ENCODE measurements around the gene ELF1.
"Not testable (repeated sequence)": the region's sequence is repeated elsewhere in the genome, so short reads cannot be mapped to it uniquely, and the experiment has no call there.

ELF1 gene

GRCh38 chr13:40929883-40930282 is 89.2 kb downstream of the ELF1 start:
- not testable (repeated sequence) for DNase-seq

DNA sequence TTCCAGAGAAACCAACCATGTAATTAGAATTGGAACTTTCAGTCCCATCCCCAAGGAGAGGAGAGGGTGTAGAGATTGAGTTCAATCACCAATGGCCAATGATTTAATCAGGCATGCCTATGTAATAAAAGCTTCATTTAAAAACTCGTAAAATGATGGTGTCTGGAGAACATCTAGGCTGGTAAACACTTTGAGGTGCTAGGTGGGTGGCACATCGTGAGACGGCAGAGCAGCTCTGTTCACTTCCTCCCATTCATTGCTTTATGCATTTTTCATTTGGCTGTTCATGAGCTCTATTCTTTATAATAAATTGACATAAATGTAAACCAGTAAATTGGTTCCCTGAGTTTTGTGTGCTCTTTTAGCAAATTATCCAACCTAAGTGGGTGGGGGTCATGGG is 90.1 kb downstream of the ELF1 start:
- no peak for DNase-seq

DNA sequence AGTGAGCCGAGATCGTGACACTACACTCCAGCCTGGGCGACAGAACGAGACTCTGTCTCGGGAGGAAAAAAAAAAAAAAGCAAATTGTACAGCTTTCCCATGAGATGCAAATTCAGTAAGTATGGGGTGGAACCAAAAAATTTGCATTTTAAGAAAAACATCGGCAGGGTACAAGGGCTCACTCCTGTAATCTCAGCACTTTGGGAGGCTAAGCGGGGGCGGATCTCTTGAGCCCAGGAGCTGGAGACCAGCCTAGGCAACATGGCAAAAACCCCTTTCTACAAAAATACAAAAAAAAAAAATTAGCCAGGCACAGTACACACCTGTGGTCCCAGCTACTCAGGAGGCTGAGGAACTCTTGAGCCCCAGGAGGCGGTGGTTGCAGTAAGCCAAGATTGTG is 91.2 kb downstream of the ELF1 start:
- no peak for DNase-seq

DNA sequence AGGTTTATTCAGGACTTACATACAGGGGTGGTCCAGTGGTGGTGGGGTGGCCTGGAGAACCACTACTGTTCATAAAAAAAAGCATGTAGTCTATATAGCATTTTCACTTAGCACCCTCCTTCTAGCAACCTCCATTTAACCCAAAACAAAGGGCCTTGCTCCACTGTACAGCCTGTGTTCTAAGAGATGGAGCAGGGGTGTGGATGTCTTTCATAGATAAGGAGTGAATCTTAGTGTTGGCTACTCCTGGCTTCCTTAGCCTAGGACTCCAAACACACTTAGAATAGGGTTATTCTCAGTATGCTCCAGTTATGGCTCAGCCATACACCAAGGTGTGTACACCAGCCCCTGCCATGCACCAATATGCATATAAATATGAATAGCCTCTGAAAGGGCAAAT is 95.2 kb downstream of the ELF1 start:
- DNase-seq, result no peak

DNA sequence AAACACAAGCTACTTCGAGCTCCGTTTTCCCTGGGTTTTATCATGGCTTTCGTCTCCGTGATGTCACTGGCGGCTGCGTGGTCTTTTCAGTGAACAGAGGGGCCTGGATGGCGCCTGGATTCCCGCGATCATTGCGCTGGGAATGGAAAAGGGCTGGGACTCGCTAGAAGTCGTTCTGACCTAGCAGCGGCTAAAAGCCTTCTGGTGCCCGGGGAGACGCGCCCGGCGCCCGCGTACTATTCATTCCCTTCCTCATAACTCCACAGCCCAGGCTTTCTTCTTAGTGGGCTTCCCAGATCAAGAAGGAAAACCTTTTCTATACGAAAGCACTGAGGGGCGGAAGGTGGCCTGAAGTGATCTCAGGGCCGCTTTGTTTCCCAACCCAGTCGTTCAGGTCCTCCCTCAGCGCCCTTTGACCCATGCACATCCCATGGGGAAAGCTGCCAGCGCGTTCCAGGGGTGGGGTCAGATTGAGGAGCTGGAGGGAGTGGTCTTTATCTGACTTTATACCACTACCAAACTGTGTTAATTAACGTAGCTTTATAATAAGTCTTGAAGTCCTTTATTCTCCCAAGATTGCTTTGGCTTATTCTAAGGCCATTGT is 96.6 kb downstream of the ELF1 start:
- DNase-seq, result peak; percentile 38

- no peak for DNase-seq
Measured at GRCh38 chr13:40920826-40921225, 98.3 kb downstream of the ELF1 start.

GRCh38 chr13:40919901-40920300 is 99.2 kb downstream of the ELF1 start:
- not testable (repeated sequence) for DNase-seq

- DNase-seq, result no peak
Measured at GRCh38 chr13:40916207-40916998, 102.7 kb downstream of the ELF1 start.

DNA sequence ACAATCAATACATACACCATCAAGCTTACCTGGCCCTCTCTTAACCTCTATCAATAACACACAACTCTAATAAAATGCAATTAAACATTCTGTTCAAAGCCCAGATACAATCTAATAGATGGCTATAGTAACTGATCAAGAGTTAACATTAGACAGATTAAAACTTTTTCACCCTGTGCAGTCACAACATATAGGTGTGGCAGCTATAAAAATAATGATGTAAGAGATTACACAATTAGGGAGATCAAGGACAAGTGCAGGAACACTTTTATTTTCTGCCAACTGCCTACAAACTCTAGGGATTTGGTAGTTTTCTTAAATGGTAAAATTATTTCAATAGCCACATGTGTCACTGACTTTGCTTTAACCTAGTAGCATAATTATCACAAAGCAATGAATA is 104.3 kb downstream of the ELF1 start:
- DNase-seq, result not testable (repeated sequence)

GRCh38 chr13:40911341-40911740 is 107.8 kb downstream of the ELF1 start:
- DNase-seq, result no peak

DNA sequence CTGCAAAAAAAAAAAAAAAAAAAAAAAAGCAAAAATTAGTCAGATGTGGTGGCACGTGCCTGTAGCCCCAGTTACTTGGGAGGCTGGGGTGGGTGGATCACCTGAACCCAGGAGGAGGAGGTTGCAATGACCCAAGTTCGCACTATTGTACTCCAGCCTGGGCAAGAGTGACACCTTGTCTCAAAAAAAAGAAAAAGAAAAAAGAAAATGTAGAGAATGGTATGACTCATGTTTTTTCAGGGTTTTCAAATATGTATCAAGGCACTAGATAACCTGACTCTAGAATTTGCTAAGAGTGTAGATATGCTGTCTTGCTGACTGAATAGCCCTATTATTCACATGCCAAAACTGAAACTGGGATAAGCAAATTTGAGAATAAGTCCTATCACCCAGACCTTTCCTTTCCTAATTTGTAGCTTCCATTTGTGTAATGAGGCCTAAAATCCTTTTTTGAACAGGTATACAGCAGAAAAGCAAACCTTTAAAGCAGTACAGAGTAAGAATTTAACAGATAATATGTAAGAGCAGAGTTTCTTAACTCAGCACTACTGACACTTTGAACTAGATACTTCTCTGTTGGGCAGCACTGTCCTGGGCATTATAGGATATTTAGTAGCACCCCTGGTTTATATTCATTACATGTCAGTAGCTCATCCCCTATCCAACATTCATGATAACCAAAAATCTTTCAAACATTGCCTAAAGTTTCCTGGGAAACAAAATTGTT is 108.6 kb downstream of the ELF1 start:
- DNase-seq, result no peak

DNA sequence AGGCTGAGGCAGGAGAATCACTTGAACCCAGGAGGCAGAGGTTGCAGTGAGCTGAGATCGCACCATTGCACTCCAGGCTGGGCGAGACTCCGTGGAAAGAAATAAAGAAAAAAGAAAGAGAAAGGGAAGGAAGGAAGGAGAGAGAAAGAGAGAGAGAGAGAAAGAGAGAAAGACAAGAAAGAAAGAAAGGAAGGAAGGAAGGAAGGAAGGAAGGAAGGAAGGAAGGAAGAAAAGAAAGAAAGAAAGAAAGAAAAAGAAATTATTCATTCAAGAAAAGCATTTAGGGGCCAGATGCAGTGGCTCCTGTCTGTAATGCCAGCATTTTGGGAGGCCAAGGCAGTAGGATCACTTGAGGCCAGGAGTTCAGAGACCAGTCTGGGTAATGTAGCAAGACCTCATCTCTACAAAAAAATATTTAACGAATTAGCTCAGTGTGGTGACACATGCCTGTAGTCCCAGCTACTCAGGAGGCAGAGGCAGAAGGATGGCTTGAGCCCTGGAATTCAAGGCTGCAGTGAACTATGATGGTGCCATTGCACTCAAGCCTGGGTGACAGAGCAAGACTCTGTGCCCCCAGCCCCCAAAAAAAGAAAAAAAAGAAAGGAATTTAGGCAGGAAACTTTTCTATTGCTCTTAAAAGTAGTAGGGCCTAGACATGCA is 109.4 kb downstream of the ELF1 start:
- not testable (repeated sequence) for DNase-seq

GRCh38 chr13:40908546-40908945 is 110.6 kb downstream of the ELF1 start:
- DNase-seq, result no peak

- not testable (repeated sequence) for DNase-seq
Measured at GRCh38 chr13:40901032-40901431, 118.1 kb downstream of the ELF1 start.

DNA sequence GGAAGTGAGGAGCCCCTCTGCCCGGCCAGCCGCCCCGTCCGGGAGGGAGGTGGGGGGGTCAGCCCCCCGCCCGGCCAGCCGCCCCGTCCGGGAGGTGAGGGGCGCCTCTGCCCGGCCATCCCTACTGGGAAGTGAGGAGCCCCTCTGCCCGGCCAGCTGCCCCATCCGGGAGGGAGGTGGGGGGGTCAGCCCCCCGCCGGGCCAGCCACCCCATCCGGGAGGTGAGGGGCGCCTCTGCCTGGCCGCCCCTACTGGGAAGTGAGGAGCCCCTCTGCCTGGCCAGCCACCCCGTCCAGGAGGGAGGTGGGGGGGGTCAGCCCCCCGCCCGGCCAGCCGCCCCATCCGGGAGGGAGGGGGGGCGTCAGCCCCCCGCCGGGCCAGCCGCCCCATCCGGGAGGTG is 118.5 kb downstream of the ELF1 start:
- DNase-seq, result not testable (repeated sequence)

- DNase-seq, result no peak
Measured at GRCh38 chr13:40897053-40897452, 122.1 kb downstream of the ELF1 start.

DNA sequence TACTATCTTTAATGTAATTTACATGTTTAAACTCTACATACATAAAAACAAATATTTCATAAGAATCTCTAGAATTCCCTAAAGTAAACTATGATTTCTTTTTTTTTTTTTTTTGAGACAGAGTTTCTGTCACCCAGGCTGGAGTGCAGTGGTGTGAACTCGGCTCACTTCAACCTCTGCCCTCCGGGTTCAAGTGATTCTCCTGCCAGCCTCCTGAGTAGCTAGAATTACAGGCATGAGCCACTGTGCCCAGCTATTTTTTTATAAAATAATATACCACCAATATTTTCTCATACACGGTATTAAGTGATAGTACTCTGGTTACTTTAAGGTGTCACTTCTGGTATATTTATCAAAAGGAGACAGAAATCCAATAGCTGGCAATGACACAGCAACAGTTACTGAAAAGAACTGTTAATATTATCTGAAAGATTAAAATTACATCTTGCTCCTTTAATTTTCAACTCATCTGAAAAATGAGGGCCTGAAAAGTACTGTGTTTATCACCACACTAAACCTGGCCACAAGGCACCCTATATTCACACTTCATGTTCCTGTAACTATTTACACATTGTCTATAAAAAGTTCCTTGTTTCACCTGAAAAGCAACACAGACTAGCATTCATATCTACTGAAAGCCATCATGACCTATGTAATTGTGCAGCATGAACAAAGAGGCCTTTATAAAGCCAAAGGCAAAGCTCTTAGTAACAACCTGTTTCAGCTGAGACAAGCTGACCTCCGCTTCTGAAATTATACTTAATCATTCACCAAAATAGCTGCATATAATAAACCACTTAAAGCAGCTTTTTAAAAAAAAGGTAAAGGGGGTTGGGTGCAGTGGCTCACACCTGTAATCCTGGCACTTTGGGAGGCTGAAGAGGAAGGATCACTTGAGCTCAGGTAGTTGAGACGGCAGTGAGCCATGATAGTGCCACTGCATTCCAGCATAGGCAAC is 123.6 kb downstream of the ELF1 start:
- no peak for DNase-seq

GRCh38 chr13:40893573-40893972 is 125.5 kb downstream of the ELF1 start:
- not testable (repeated sequence) for DNase-seq

DNA sequence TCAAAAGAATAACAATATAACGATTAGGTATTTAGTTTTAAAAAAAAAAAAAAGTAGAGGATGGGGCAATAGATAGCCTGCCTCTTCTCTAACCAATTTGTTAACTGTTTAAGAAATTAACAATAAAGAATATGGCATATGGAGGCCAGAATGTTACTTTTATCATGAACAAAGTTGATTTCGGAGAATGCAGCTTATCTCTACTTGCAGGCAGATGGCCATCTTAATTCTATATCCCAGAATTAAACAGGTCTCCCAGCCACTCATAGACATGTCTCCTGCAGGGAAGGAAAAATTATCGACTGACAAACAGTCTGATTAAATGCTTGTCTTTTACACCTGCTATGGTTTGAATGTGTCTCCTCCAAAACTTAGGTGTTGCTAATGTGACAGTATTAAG is 133.1 kb downstream of the ELF1 start:
- DNase-seq, result no peak

DNA sequence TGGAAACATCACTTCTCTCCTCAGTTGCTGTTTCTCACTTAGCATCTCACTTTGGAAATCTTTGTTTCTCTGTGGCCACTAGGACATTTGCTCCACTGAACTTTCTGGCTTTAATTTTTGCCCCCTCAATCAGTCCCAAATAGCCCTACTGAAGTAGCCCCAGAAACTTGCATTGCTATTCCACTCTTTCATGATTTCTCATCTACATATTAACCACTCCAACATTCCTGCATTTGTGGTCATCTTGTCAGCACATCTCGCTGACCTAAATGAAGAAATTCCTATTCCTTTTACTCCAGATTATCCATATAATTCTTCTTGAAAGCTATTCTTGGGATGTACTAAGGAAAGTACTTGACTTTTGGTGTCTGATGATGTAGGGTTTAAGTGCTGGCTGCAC is 134.9 kb downstream of the ELF1 start:
- not testable (repeated sequence) for DNase-seq
